ENCODE measurements around the gene UBAC2. TPM values are rescaled to one million over a fixed set of nuclear protein-coding genes. Genes with fewer than 3 reads are reported as not detected.
A peak's percentile ranks its signal among the peaks of the same experiment; 100 is the strongest.
"Not testable (repeated sequence)": the region's sequence is repeated elsewhere in the genome, so short reads cannot be mapped to it uniquely, and the experiment has no call there.

The UBAC2 gene
- total RNA-seq, 2 donors from 2014 or later = 74.2 to 75.3 TPM

- H3K4me3 Mint-ChIP-seq; H3K27me3 Mint-ChIP-seq; H3K9me3 ChIP-seq (ENCODE audit: control insufficient read depth, low read length, poor library complexity, severe bottlenecking); H3K36me3 Mint-ChIP-seq (ENCODE audit: low read depth); ATAC-seq; DNase-seq: not testable (repeated sequence)
- peak overlapping the region; percentile 30 for H3K27ac Mint-ChIP-seq
- peaks cover 26% of the 10 kb centered on the region for H3K4me1 Mint-ChIP-seq
Observed at GRCh38 chr13:99249606-99250005, 49.0 kb downstream of the UBAC2 start.

- Mint-ChIP-seq H3K36me3 (ENCODE audit: low read depth) (peaks cover 19% of the 10 kb centered on the region), H3K4me1 (peaks cover 37% of the 10 kb centered on the region), H3K4me3 (no peak overlapping the region), H3K27me3 (no peaks in the 10 kb centered on the region), H3K27ac (peak overlapping the region; percentile 84)
- no peaks in the 10 kb centered on the region for H3K9me3 ChIP-seq (ENCODE audit: control insufficient read depth, low read length, poor library complexity, severe bottlenecking)
- DNase-seq (no peak), ATAC-seq (no peak)
Observed at GRCh38 chr13:99250982-99251825, 50.5 kb downstream of the UBAC2 start.

GRCh38 chr13:99251921-99252320, 51.3 kb downstream of the UBAC2 start:
- no peak for DNase-seq
- H3K36me3 Mint-ChIP-seq (ENCODE audit: low read depth) = peaks cover 19% of the 10 kb centered on the region
- H3K27me3 Mint-ChIP-seq = no peaks in the 10 kb centered on the region
- no peak overlapping the region for H3K4me3 Mint-ChIP-seq
- H3K4me1 Mint-ChIP-seq = peaks cover 40% of the 10 kb centered on the region
- H3K27ac Mint-ChIP-seq = peak overlapping the region; percentile 84
- no peak for ATAC-seq
- H3K9me3 ChIP-seq (ENCODE audit: control insufficient read depth, low read length, poor library complexity, severe bottlenecking) = no peaks in the 10 kb centered on the region

GRCh38 chr13:99254830-99255229, 54.2 kb downstream of the UBAC2 start:
- DNase-seq (no peak), ATAC-seq (no peak)
- Mint-ChIP-seq H3K4me1 (peaks cover 46% of the 10 kb centered on the region), H3K36me3 (ENCODE audit: low read depth) (peaks cover 12% of the 10 kb centered on the region), H3K27me3 (no peaks in the 10 kb centered on the region), H3K27ac (peak overlapping the region; percentile 65), H3K4me3 (peak overlapping the region; percentile 47)
- H3K9me3 ChIP-seq (ENCODE audit: control insufficient read depth, low read length, poor library complexity, severe bottlenecking) = no peaks in the 10 kb centered on the region

GRCh38 chr13:99255271-99255670, 54.6 kb downstream of the UBAC2 start:
- H3K4me3 Mint-ChIP-seq = peak overlapping the region; percentile 47
- peaks cover 12% of the 10 kb centered on the region for H3K36me3 Mint-ChIP-seq (ENCODE audit: low read depth)
- ATAC-seq = no peak

GRCh38 chr13:99256283-99256682, 55.6 kb downstream of the UBAC2 start:
- Mint-ChIP-seq H3K27me3 (no peaks in the 10 kb centered on the region), H3K27ac (peak overlapping the region; percentile 65), H3K36me3 (ENCODE audit: low read depth) (peaks cover 12% of the 10 kb centered on the region), H3K4me1 (peaks cover 47% of the 10 kb centered on the region), H3K4me3 (peak overlapping the region; percentile 85)
- ATAC-seq (no peak), DNase-seq (no peak)
- H3K9me3 ChIP-seq (ENCODE audit: control insufficient read depth, low read length, poor library complexity, severe bottlenecking) = no peaks in the 10 kb centered on the region

More at GRCh38 chr13:99255271-99255670, 54.6 kb downstream of the UBAC2 start:
- no peak for DNase-seq
- no peaks in the 10 kb centered on the region for H3K9me3 ChIP-seq (ENCODE audit: control insufficient read depth, low read length, poor library complexity, severe bottlenecking)
- Mint-ChIP-seq H3K27me3 (no peaks in the 10 kb centered on the region), H3K4me1 (peaks cover 46% of the 10 kb centered on the region), H3K27ac (peak overlapping the region; percentile 65)

GRCh38 chr13:99256709-99257108, 56.1 kb downstream of the UBAC2 start:
- Mint-ChIP-seq H3K36me3 (ENCODE audit: low read depth) (peaks cover 12% of the 10 kb centered on the region), H3K27me3 (no peaks in the 10 kb centered on the region), H3K4me3 (peak overlapping the region; percentile 85), H3K27ac (peak overlapping the region; percentile 65), H3K4me1 (peaks cover 45% of the 10 kb centered on the region)
- no peaks in the 10 kb centered on the region for H3K9me3 ChIP-seq (ENCODE audit: control insufficient read depth, low read length, poor library complexity, severe bottlenecking)
- ATAC-seq (peak; percentile 43), DNase-seq (no peak)

- H3K27ac Mint-ChIP-seq = peak overlapping the region; percentile 97
- no peaks in the 10 kb centered on the region for H3K27me3 Mint-ChIP-seq
- H3K36me3 Mint-ChIP-seq (ENCODE audit: low read depth) = peaks cover 12% of the 10 kb centered on the region
- ATAC-seq = no peak
- H3K4me1 Mint-ChIP-seq = peaks cover 43% of the 10 kb centered on the region
- H3K9me3 ChIP-seq (ENCODE audit: control insufficient read depth, low read length, poor library complexity, severe bottlenecking) = no peaks in the 10 kb centered on the region
- DNase-seq = no peak
- peak overlapping the region; percentile 82 for H3K4me3 Mint-ChIP-seq
Observed at GRCh38 chr13:99257291-99257690, 56.6 kb downstream of the UBAC2 start.

- ATAC-seq (peak; percentile 83), DNase-seq (no peak)
- Mint-ChIP-seq H3K36me3 (ENCODE audit: low read depth) (peaks cover 12% of the 10 kb centered on the region), H3K4me3 (peak within 1 kb of the TSS; percentile 95), H3K4me1 (peaks cover 45% of the 10 kb centered on the region), H3K27ac (peak within 1 kb of the TSS; percentile 97), H3K27me3 (no peaks in the 10 kb centered on the region)
- no peaks in the 10 kb centered on the region for H3K9me3 ChIP-seq (ENCODE audit: control insufficient read depth, low read length, poor library complexity, severe bottlenecking)
Observed at GRCh38 chr13:99258210-99258860, 57.7 kb downstream of the UBAC2 start, which contains the start of gene GPR18. Gene GPR18, minus strand, starts transcription at chr13:99258379. Its CDS starts 2,507 bp downstream, at chr13:99255872.

- peak; percentile 63 for ATAC-seq
- Mint-ChIP-seq H3K4me1 (peaks cover 51% of the 10 kb centered on the region), H3K27ac (peak overlapping the region; percentile 97), H3K27me3 (no peaks in the 10 kb centered on the region), H3K4me3 (peak overlapping the region; percentile 95), H3K36me3 (ENCODE audit: low read depth) (peaks cover 12% of the 10 kb centered on the region)
- no peaks in the 10 kb centered on the region for H3K9me3 ChIP-seq (ENCODE audit: control insufficient read depth, low read length, poor library complexity, severe bottlenecking)
- no peak for DNase-seq
Observed at GRCh38 chr13:99258946-99259345, 58.3 kb downstream of the UBAC2 start.

- Mint-ChIP-seq H3K36me3 (ENCODE audit: low read depth) (peaks cover 6% of the 10 kb centered on the region), H3K4me1 (peaks cover 54% of the 10 kb centered on the region), H3K27ac (peak overlapping the region; percentile 97), H3K4me3 (peak overlapping the region; percentile 95), H3K27me3 (no peaks in the 10 kb centered on the region)
- H3K9me3 ChIP-seq (ENCODE audit: control insufficient read depth, low read length, poor library complexity, severe bottlenecking) = no peaks in the 10 kb centered on the region
- no peak for ATAC-seq
- DNase-seq = no peak
Observed at GRCh38 chr13:99260216-99260615, 59.6 kb downstream of the UBAC2 start.

- Mint-ChIP-seq H3K27me3 (no peaks in the 10 kb centered on the region), H3K27ac (peak overlapping the region; percentile 97), H3K4me1 (peaks cover 56% of the 10 kb centered on the region), H3K36me3 (ENCODE audit: low read depth) (peaks cover 2% of the 10 kb centered on the region), H3K4me3 (no peak overlapping the region)
- no peak for DNase-seq
- no peak for ATAC-seq
- no peaks in the 10 kb centered on the region for H3K9me3 ChIP-seq (ENCODE audit: control insufficient read depth, low read length, poor library complexity, severe bottlenecking)
Observed at GRCh38 chr13:99261059-99261458, 60.4 kb downstream of the UBAC2 start.

GRCh38 chr13:99263126-99263785, 62.6 kb downstream of the UBAC2 start:
- Mint-ChIP-seq H3K36me3 (ENCODE audit: low read depth) (peaks cover under 1% of the 10 kb centered on the region), H3K4me3 (peak overlapping the region; percentile 50), H3K27me3 (no peaks in the 10 kb centered on the region), H3K27ac (peak overlapping the region; percentile 97), H3K4me1 (peaks cover 49% of the 10 kb centered on the region)
- no peak for ATAC-seq
- DNase-seq = no peak
- H3K9me3 ChIP-seq (ENCODE audit: control insufficient read depth, low read length, poor library complexity, severe bottlenecking) = no peaks in the 10 kb centered on the region
